ENCODE measurements around the gene KARS1.
"Not testable (repeated sequence)": the region's sequence is repeated elsewhere in the genome, so short reads cannot be mapped to it uniquely, and the experiment has no call there.

KARS1 gene

DNA sequence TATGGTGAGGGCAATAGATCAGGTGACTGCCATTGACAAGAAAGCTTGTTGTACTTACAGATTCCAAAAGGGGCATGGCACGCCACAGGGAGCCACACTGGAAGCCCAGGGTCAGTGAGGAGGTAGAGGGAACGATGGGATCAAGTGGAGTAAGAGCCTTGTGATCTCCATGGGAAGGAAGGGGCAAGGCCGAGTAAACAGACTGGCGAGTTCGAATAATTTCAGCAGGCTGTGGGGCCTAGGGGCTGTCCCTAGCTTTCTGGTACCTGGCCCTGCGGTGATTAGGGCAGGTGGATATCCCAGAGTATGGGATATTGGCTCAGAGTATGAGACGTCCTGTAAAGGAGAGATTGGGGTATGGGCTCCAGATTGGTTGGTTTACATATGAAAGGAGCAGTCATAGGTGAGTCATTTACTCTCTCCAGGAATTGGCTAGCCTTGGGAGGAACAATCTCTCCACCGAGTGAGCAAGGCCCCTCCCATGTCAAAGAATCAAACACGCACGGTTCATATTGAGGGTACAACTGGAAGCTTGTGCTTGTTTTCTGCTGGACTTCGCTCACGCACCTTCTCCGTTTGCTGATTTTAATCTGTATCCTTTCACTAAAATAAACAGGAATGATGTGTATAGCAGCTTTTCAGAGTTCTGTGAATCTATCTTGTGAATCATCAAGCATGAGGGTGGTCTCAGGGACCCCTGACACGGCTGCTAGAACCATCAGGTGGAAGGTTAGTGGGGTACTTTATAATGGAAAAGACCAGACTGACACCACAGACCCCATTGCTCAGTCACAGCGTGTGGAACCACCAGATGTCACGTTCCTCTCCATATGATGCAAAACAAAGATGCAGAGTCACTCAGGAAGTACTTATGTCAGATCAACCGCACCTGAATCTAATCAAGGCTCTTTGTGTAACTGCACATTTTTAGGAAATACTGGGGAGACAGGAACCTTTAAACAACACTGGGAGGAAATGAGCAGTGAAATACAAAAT, 53.3 kb downstream of the KARS1 start:
- TF ChIP-seq, protein P1, sequence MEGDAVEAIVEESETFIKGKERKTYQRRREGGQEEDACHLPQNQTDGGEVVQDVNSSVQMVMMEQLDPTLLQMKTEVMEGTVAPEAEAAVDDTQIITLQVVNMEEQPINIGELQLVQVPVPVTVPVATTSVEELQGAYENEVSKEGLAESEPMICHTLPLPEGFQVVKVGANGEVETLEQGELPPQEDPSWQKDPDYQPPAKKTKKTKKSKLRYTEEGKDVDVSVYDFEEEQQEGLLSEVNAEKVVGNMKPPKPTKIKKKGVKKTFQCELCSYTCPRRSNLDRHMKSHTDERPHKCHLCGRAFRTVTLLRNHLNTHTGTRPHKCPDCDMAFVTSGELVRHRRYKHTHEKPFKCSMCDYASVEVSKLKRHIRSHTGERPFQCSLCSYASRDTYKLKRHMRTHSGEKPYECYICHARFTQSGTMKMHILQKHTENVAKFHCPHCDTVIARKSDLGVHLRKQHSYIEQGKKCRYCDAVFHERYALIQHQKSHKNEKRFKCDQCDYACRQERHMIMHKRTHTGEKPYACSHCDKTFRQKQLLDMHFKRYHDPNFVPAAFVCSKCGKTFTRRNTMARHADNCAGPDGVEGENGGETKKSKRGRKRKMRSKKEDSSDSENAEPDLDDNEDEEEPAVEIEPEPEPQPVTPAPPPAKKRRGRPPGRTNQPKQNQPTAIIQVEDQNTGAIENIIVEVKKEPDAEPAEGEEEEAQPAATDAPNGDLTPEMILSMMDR (conservative IDR thresholded peaks at IDR 0.05): no peak
- no peak for TF ChIP-seq ZFX (IDR thresholded peaks at IDR 0.05)
- no peak overlapping the region for H3K27ac ChIP-seq

DNA sequence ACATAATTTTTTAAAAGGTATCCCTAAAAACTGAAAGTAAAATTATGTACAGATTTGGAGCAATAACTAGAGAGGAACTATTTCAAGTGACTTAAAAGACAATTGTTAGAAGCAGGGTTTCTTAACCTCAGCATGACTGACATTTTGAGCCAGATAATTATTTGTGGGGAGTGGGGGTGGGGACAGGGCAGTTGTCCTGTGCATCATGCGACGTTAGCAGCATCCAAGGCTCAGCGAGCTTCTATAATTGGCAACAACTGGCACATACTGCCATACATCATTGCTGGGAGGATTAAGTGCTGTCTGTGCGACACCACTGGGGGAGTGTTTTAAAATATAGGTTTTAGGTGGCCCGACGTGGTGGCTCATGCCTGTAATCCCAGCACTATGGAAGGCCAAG, 54.2 kb downstream of the KARS1 start:
- no peak for TF ChIP-seq ZFX (IDR thresholded peaks at IDR 0.05)
- TF ChIP-seq, protein P1 (conservative IDR thresholded peaks at IDR 0.05): no peak
- no peak overlapping the region for H3K27ac ChIP-seq

DNA sequence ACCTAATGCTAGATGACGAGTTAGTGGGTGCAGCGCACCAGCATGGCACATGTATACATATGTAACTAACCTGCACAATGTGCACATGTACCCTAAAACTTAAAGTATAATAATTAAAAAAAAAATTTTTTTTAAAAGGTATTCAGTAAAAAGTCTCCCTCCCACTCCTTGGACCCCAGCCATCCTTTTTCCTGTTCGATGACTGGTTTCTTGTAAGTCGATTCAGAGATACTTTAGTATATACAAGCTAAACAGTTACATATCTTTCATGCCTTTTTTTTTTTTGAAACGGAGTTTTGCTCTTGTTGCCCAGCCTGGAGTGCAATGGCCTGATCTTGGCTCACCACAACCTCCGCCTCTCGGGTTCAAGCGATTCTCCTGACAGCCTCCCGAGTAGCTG, 55.5 kb downstream of the KARS1 start:
- not testable (repeated sequence) for H3K27ac ChIP-seq

DNA sequence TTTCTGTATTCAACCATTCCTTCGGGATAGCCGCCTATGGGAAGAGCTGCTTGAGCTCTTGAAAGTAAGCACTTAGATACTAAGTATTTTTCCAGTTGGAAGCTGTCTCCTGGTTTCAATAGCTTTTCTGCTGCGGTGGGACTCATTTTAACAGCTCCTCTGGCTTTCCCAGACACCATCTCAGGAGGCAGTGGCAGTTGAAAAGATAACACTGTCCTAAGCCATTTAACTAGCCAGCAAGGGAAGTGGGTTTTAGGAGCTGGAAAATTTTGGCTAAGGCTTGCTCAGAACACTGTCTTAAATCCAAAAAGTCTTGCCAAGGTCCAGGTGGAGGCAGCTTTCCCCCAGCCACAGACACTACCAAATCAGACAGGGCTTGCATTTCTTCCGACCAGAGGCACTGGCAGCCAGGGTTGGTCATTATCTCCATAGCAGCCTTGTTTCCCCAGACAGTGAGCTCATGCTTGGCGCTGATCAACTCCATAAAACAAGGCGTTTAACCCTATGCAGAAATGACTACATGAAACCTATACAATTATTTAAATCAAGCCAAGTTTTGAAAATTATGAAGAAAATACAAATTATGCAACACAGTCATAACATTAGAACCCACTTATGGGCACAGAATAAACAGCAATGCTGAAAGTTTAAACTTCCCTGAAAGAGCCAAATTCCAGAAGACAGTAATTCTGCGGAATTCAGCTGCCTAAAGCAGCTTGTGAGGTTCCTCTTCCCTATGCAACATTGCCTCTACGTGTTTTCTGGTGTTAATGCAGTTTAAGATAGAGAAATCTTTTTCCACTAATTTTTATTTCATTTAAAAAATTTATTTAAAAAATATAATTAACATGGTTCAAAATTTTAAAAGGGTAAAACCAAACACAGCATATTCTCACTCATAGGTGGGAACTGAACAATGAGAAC, 56.3 kb downstream of the KARS1 start:
- no peak overlapping the region for H3K27ac ChIP-seq
- TF ChIP-seq ZFX (IDR thresholded peaks at IDR 0.05): no peak
- TF ChIP-seq, protein P1 (conservative IDR thresholded peaks at IDR 0.05): no peak

DNA sequence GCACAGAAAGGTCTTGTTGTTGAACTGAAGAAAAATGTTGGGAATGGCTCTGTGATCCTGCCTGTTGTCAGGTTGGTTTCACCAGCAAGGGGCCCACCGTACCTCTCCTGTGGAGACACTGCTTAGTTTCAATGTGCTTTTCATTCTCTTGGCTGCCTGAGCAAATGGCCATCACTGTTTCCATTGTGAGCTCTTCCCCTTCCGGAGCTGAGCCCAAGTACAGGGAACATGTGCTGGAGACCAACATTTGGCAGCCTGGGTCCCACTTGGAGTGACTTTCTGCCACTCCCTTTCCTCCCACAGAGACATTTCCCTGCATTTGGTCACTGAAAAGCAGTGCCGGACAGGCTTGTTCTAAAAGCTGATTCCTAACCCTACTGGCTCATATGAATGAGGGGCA, 58.2 kb downstream of the KARS1 start:
- no peak overlapping the region for H3K27ac ChIP-seq

DNA sequence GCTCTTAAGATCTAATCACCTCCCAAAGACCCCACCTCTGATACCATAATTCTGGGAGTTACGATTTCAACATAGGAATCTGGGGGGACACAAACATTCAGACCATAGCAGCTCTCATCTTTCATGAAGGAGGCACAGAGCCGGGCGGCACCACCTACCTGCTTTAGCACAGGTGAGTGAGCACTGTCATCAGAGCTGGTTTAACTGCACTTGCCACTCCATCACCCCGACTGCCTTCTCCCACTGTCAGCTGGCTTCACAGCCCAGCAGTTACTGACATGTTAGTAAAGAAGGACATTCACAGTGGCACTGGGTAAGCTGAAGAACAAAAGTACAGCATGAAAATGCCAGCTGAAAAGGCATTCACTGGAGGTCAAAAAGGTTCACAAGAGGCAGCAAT, 58.7 kb downstream of the KARS1 start:
- H3K27ac ChIP-seq: no peak overlapping the region
- TF ChIP-seq, protein P1 (conservative IDR thresholded peaks at IDR 0.05): no peak
- TF ChIP-seq ZFX (IDR thresholded peaks at IDR 0.05): no peak

More for the DNA sequence above, 58.2 kb downstream of the KARS1 start:
- no peak for TF ChIP-seq ZFX (IDR thresholded peaks at IDR 0.05)
- TF ChIP-seq, protein P1 (conservative IDR thresholded peaks at IDR 0.05): no peak

DNA sequence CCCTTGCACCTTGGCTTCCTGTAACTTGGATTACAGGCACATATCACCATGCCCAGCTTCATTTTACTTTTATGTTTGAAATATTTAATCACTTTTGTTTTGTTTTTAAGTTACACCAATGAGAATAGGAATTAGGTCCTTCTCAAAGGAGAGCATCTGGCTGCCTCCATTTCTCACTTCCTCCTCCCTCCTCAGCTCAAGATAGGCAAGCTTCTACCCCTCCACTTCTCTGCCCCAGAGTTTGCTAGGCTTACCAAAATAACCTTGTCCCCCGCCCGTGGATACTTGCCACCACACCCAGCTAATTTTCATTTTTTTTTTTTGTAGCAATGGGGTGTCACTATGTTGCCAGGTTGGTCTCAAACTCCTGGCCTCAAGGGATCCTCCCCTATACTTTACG, 63.4 kb downstream of the KARS1 start:
- no peak for TF ChIP-seq ZFX (IDR thresholded peaks at IDR 0.05)
- TF ChIP-seq, protein P1 (conservative IDR thresholded peaks at IDR 0.05): no peak
- no peak overlapping the region for H3K27ac ChIP-seq
